HepG2 (cell line): ENCODE measurements around the gene LGALS7B. TPM values are rescaled to one million over a fixed set of nuclear protein-coding genes. Genes with fewer than 3 reads are reported as not detected.

Experiments used
- CBFB ChIP-seq: sonication (generic); formaldehyde crosslinking; IDR thresholded peaks from 2 replicates; pipeline ENCODE4 v1.4.0; 2020; ENCODE audit warnings: missing genetic modification reagents
- CHD2 ChIP-seq: IDR thresholded peaks from 2 replicates; pipeline ENCODE4 v1.6.1; 2011; ENCODE audit warnings: low read depth, low read length, improper control_type of control experiment
- ETV5 ChIP-seq: IDR thresholded peaks from 2 replicates; pipeline ENCODE4 v1.6.1; 2018; ENCODE audit warnings: missing biosample characterization, missing genetic modification reagents, inconsistent platforms, borderline replicate concordance
- FOXA1 ChIP-seq, 2 experiments: fragments of 450-650 bp in 1 of 2; sonication (generic) in 1 of 2; formaldehyde crosslinking in 1 of 2; IDR thresholded peaks; 2 replicates each; pipeline versions ENCODE4 v1.4.0 to v1.6.1; 2016 to 2020; ENCODE audit warnings: missing genetic modification reagents in 1 of 2
- FOXP1 ChIP-seq, 2 experiments: fragments of 450-650 bp in 1 of 2; IDR thresholded peaks; 2 replicates each; pipeline ENCODE4 v1.6.1; 2017 to 2018; ENCODE audit warnings: antibody characterized with exemption in 1 of 2
- GATAD2A ChIP-seq: IDR thresholded peaks from 2 replicates; pipeline ENCODE4 v1.6.1; 2016
- HDAC2 ChIP-seq: sonication (generic); formaldehyde crosslinking; IDR thresholded peaks from 2 replicates; pipeline ENCODE4 v1.4.0; 2020; ENCODE audit warnings: missing genetic modification reagents
- HNF4A ChIP-seq: sonication (generic); formaldehyde crosslinking; IDR thresholded peaks from 2 replicates; pipeline ENCODE4 v1.4.0; 2020; ENCODE audit warnings: missing genetic modification reagents
- MTF2 ChIP-seq: sonication (generic); formaldehyde crosslinking; IDR thresholded peaks from 2 replicates; pipeline ENCODE4 v1.5.0; 2020; ENCODE audit warnings: missing genetic modification reagents, borderline replicate concordance
- NR2F6 ChIP-seq, 2 experiments: IDR thresholded peaks; 2 replicates each; pipeline ENCODE4 v1.6.1; 2016; ENCODE audit warnings: antibody characterized with exemption in 1 of 2, mild to moderate bottlenecking in 1 of 2
- PHF5A ChIP-seq: IDR thresholded peaks from one replicate; pipeline ENCODE4 v1.6.1; 2018; ENCODE audit warnings: low read depth, missing genetic modification reagents; ENCODE audit not compliant: unreplicated experiment
- POLR2AphosphoS5 ChIP-seq: IDR thresholded peaks from 2 replicates; pipeline ENCODE4 v1.6.1; 2012; ENCODE audit warnings: low read depth, low read length
- PPARG ChIP-seq: conservative IDR thresholded peaks from 2 replicates; pipeline ENCODE4 v1.6.1; 2016; ENCODE audit warnings: missing biosample characterization, missing genetic modification reagents
- RBM22 ChIP-seq: fragments of 200-400 bp; formaldehyde crosslinking; optimal IDR thresholded peaks from 2 replicates; pipeline ENCODE3; 2017; ENCODE audit warnings: mild to moderate bottlenecking, low read length, moderate library complexity
- RBM39 ChIP-seq: fragments of 200-400 bp; formaldehyde crosslinking; IDR thresholded peaks from one replicate; pipeline ENCODE4 v1.6.1; 2018; ENCODE audit warnings: antibody characterized with exemption, mild to moderate bottlenecking, low read depth, low read length; ENCODE audit not compliant: poor library complexity, severe bottlenecking
- SCMH1 ChIP-seq: sonication (generic); formaldehyde crosslinking; IDR thresholded peaks from 2 replicates; pipeline ENCODE4 v1.9.0; 2021; ENCODE audit warnings: missing genetic modification reagents, mild to moderate bottlenecking, borderline replicate concordance
- TARDBP ChIP-seq: sonication (generic); formaldehyde crosslinking; IDR thresholded peaks from 2 replicates; pipeline ENCODE4 v1.8.0; 2022; ENCODE audit warnings: mild to moderate bottlenecking, missing genetic modification reagents
- ZBTB7B ChIP-seq: sonication (generic); formaldehyde crosslinking; IDR thresholded peaks from 2 replicates; pipeline ENCODE4 v1.4.0; 2020; ENCODE audit warnings: missing genetic modification reagents
- ZSCAN21 ChIP-seq: sonication (generic); formaldehyde crosslinking; IDR thresholded peaks from 2 replicates; pipeline ENCODE4 v1.8.0; 2022; ENCODE audit warnings: mild to moderate bottlenecking, missing genetic modification reagents, moderate library complexity, borderline replicate concordance
- polyA plus RNA-seq, 8 experiments: library from polyadenylated mRNA; depleted of rRNA in 3 of 8; stranded (reverse) in 7 of 8; unstranded in 1 of 8; fragments of >200 nt; fragmentation: Illumina TruSeq in 4 of 8; extraction: Trizol in 4 of 8; gene quantifications; 2 replicates each; pipeline versions ENCODE4 v1.2.1 to v1.2.3, GENCODE V29; 2011 to 2016; ENCODE audit warnings: low read depth in 4 of 8, missing spikeins in 1 of 8, mixed read lengths in 1 of 8; ENCODE audit not compliant: insufficient read depth in 1 of 8
- total RNA-seq, 5 experiments: library from RNA; depleted of rRNA; stranded (reverse); fragments of >200 nt; fragmentation: Illumina TruSeq; extraction: Trizol; gene quantifications; 2 replicates each; pipeline ENCODE4 v1.2.3, GENCODE V29; 2016; ENCODE audit warnings: low read depth in 1 of 5
- TF ChIP-seq, protein P1 (sequence below): sonication (generic); formaldehyde crosslinking; IDR thresholded peaks from 2 replicates; pipeline ENCODE4 v1.8.0; 2022; ENCODE audit warnings: missing genetic modification reagents, mild to moderate bottlenecking, inconsistent platforms, borderline replicate concordance
- TF ChIP-seq, protein P2 (sequence below): IDR thresholded peaks from 2 replicates; pipeline ENCODE4 v1.4.0; 2020; ENCODE audit warnings: mild to moderate bottlenecking, missing genetic modification reagents
- TF ChIP-seq, protein P3 (sequence below): IDR thresholded peaks from 2 replicates; pipeline ENCODE4 v1.6.1; 2016; ENCODE audit warnings: low read depth

LGALS7B gene
- total and polyA plus RNA-seq, 2 of the 13 experiments (the other 11 are each of a cell fraction or from before 2014, with no cell fraction given): 1.7 to 2.1 TPM

DNA sequence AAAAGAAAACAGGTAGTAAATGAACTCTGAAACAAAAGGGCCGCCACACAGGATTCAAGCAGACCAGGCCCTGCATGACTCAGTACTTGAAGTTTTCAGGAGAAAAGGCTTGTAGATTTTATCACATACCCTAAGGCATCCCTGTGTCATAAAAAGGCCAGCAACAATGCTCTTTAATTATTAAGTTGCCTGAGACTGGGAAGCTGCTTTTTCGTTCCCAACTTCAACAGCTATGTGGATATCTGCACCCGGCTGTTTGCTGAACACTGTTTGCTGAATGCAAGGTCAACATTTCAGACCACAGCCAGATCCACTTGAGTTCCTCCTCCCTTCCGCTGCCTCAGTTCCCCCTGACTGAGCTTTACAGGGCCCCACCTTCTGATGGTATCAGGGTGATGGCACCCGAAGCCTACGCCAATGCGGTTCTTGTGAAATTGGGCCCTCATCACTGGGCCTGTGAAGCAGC, 48.7 kb downstream of the LGALS7B start (continued):
- TF ChIP-seq MTF2 (CRISPR knock-in tag) (no peak), FOXP1 (IDR thresholded peaks at IDR 0.05) (no peak), FOXP1 (CRISPR knock-in tag; IDR thresholded peaks at IDR 0.05) (peak; percentile 34; the same call in 1 of the 2 replicates), SCMH1 (CRISPR knock-in tag) (no peak), HNF4A (CRISPR knock-in tag) (0 out of 2 replicates have a peak, but pooled peaks have one; percentile 25), CHD2 (no peak), HDAC2 (CRISPR knock-in tag) (peak; percentile 62; the same call in 1 of the 2 replicates), ETV5 (peak; percentile 43; the same call in 1 of the 2 replicates), TARDBP (CRISPR knock-in tag) (0 out of 2 replicates have a peak, but pooled peaks have one; percentile 23), ZBTB7B (CRISPR knock-in tag) (no peak), POLR2AphosphoS5 (0 out of 2 replicates have a peak, but pooled peaks have one; percentile 16), PHF5A (CRISPR knock-in tag) (peak; percentile 29), FOXA1 (IDR thresholded peaks at IDR 0.05) (no peak), FOXA1 (CRISPR knock-in tag; IDR thresholded peaks at IDR 0.05) (peak; percentile 74), CBFB (CRISPR knock-in tag) (0 out of 2 replicates have a peak, but pooled peaks have one; percentile 29), NR2F6 (IDR thresholded peaks at IDR 0.05) (peak; percentile 48; the same call in 1 of the 2 replicates), NR2F6 (CRISPR knock-in tag; IDR thresholded peaks at IDR 0.05) (peak; percentile 36; the same call in 1 of the 2 replicates), GATAD2A (CRISPR knock-in tag) (peak; percentile 66), RBM39 (no peak), PPARG (peak; percentile 43; the same call in 1 of the 2 replicates), RBM22 (peak; percentile 94), ZSCAN21 (no peak)
- TF ChIP-seq, protein P1, sequence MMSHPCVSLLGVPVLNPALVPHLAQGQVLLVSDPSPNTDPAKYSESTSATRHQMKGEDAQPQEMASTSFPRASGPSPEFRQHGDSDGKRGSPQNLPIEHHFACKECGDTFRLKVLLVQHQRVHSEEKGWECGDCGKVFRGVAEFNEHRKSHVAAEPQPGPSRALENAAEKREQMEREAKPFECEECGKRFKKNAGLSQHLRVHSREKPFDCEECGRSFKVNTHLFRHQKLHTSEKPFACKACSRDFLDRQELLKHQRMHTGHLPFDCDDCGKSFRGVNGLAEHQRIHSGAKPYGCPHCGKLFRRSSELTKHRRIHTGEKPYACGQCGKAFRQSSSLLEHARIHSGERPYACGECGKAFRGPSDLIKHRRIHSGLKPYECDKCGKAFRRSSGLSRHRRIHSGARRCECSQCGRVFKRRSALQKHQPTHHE (CRISPR knock-in tag): no peak
- TF ChIP-seq, protein P2, sequence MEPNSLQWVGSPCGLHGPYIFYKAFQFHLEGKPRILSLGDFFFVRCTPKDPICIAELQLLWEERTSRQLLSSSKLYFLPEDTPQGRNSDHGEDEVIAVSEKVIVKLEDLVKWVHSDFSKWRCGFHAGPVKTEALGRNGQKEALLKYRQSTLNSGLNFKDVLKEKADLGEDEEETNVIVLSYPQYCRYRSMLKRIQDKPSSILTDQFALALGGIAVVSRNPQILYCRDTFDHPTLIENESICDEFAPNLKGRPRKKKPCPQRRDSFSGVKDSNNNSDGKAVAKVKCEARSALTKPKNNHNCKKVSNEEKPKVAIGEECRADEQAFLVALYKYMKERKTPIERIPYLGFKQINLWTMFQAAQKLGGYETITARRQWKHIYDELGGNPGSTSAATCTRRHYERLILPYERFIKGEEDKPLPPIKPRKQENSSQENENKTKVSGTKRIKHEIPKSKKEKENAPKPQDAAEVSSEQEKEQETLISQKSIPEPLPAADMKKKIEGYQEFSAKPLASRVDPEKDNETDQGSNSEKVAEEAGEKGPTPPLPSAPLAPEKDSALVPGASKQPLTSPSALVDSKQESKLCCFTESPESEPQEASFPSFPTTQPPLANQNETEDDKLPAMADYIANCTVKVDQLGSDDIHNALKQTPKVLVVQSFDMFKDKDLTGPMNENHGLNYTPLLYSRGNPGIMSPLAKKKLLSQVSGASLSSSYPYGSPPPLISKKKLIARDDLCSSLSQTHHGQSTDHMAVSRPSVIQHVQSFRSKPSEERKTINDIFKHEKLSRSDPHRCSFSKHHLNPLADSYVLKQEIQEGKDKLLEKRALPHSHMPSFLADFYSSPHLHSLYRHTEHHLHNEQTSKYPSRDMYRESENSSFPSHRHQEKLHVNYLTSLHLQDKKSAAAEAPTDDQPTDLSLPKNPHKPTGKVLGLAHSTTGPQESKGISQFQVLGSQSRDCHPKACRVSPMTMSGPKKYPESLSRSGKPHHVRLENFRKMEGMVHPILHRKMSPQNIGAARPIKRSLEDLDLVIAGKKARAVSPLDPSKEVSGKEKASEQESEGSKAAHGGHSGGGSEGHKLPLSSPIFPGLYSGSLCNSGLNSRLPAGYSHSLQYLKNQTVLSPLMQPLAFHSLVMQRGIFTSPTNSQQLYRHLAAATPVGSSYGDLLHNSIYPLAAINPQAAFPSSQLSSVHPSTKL: 0 out of 2 replicates have a peak, but pooled peaks have one; percentile 29
- TF ChIP-seq, protein P3, sequence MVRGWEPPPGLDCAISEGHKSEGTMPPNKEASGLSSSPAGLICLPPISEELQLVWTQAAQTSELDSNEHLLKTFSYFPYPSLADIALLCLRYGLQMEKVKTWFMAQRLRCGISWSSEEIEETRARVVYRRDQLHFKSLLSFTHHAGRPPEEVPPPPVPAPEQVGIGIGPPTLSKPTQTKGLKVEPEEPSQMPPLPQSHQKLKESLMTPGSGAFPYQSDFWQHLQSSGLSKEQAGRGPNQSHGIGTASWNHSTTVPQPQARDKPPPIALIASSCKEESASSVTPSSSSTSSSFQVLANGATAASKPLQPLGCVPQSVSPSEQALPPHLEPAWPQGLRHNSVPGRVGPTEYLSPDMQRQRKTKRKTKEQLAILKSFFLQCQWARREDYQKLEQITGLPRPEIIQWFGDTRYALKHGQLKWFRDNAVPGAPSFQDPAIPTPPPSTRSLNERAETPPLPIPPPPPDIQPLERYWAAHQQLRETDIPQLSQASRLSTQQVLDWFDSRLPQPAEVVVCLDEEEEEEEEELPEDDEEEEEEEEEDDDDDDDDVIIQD: 0 out of 2 replicates have a peak, but pooled peaks have one; percentile 26
